NOMO-1 treated with DMSO at 0.1 percent for 48 hours (cell line): ENCODE measurements around the gene PABPC3.
A peak's percentile ranks its signal among the peaks of the same experiment; 100 is the strongest.

Source experiments
- DNase-seq: peaks from one replicate; lab custom pipeline; 2025; ENCODE audit not compliant: unreplicated experiment; lab: John Stamatoyannopoulos, UW

The PABPC3 gene

GRCh38 chr13:25095851-25096453, at the start of gene PABPC3:
PABPC3 (plus strand) TSS chr13:25096136; CDS start chr13:25096199, 63 bp downstream.
- no peak for DNase-seq

GRCh38 chr13:25046274-25046984, 49.5 kb upstream of the PABPC3 start:
- DNase-seq, result no peak

DNA sequence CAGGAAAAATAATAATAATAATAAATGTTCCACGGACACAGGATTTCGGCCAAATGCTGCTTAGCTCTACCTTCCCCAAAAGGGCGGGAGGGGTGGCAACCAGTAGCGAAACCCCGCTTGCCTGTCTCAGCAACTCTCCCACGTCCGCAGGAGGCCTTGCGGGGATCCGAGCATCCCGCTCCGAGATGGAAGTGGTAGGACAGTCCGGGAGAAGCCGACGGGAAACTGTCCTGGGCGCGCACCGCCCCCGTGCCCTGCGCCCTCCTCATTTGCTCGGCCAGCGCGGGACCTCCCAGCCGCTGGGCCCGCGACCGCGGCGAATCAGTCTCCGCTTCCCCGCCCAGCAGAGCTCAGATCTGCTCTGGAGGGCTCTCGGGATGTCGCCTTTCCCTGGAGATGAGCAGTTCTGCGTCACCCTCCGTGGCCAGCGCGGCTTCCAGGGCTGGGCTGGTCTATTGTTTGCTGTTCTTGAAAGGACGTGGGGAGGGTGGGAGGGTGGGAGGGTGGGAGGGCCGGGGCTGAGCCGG, 48.9 kb upstream of the PABPC3 start:
- DNase-seq, result no peak

DNA sequence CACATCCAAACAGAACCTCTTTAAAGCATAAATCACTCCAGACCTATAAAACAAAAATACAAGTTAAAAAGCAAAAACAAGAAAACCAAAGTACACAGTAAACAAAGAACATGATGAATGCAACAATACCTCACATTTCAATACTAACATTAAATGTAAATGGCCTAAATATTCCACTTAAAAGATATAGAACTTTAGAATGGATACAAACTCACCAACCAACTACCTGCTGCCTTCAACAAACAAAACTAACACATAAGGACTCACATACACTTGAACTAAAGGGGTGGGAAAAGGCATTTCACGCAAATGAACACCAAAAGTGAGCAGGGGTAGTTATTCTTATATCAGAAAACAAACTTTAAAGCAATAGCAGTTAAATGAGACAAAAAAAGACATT, 44.9 kb upstream of the PABPC3 start:
- DNase-seq, result no peak

- no peak for DNase-seq
These were observed 36.8 kb upstream of the PABPC3 start for GRCh38 chr13:25059166-25059565.

- DNase-seq, result no peak
These were observed 36.0 kb upstream of the PABPC3 start for GRCh38 chr13:25059958-25060357.

DNA sequence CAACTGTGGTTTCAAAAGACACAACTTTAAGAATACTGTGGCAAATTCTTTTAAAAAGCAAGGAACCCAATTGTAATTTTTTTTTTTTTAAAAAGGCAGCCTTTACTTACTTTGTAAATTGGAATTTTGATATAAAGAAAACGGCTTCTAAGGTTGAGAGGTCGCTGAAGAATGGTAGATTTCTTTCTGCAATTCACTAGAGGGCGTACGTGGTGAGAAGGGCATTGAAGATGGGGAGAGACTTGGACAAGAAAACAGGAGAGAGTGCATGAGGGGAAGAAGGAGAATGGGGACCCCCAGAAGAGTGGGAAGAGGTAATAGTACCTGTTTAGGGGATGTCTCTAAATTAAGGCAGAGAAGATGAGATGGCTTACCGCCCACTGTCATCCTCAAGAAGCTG, 33.5 kb upstream of the PABPC3 start:
- DNase-seq, result no peak

DNA sequence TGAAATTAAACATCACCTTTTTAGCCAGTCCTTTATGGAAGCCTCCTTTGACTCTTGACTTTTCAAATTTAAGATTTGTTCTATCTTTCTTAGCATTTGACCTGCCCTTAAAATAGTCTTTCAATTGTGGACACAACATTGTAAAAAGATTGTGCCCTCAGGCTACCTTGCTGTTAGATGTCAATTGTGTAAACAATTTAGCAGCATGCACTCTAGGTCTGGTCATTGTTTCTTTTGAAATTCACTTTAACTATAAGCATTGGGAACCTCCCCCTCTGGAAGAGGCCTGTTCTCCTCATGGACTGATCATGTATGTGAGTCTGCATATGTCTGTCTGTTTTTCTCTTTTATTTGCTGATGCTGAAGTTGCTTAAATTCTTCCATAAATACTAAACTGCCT, 31.5 kb upstream of the PABPC3 start:
- no peak for DNase-seq

DNA sequence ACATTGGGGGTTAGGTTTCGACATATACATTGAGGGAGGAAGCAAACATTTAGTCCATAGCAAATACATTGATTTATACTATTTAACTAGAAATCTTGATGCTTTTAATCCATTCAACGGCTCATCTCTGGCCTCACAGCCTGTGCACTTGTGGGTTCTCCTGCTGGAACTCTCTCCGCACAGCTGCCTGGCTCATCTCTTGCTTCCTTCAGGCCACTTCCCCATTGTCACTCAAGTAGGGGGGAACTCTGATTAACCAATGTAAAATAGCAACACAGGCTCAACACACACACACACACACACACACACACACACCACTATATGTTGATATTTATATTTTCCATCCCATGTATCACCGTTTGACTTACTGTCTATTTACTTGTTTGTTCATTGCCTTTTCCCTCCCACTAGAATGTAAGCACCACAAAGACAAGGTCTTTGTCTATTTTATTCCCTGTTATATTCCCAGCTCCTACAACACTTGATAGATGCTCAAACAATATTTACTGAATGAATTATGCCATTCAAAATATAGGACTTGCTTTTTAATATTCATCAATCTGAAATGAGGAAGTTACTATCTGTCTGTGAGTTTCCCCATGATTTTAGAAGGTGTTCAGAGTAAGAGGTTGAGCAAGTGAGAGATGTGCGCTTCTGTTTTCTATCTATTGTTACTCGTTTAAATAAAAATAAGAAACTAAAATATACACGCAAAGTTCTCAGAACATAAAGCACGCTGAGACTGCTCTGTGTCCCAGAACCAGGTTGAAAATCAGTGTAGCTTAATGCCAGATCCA, 29.8 kb upstream of the PABPC3 start:
- peak; percentile 14 for DNase-seq

DNA sequence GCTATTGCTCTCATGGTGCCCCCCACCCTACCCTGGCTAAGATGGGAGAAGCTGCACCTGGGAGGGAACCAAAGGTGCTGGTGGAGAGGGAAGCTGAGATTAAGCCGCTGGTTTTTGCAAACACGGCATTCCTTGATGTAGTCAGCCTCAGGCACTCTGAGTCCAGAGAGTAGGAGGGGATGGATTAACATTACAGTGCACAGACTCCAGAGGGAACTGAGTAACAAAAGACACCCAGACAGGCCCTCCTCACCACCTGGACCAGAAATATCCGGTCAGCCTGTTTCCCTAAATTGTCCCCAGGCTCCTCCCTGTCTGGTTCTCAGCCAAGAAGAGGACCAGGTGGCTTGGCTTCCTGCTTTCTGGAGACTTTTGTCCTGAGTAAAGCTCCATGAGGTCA, 28.9 kb upstream of the PABPC3 start:
- no peak for DNase-seq

- DNase-seq, result no peak
These were observed 27.1 kb upstream of the PABPC3 start for GRCh38 chr13:25068810-25069209.

- DNase-seq, result no peak
These were observed 26.7 kb upstream of the PABPC3 start for GRCh38 chr13:25069236-25069635.

DNA sequence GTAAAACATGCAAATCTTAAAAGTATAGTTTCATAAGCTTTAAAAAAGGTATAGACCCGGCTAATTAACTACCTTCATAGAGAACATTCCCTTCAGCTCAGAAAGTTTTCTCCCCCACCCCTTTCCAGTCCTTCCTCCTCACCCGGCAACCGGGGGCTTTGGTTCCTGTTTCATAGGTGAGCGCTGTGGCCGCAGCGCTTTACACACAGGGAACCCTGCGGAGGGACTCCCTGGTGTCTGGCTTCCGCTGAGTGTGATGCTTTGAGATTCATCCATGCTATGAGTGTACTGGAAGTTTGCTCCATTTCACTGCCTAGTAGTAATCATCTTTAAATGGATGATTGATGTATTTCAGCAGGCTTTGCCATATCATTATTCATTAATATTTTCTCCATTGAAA, 26.0 kb upstream of the PABPC3 start:
- no peak for DNase-seq

GRCh38 chr13:25080773-25081172, 15.2 kb upstream of the PABPC3 start:
- no peak for DNase-seq

DNA sequence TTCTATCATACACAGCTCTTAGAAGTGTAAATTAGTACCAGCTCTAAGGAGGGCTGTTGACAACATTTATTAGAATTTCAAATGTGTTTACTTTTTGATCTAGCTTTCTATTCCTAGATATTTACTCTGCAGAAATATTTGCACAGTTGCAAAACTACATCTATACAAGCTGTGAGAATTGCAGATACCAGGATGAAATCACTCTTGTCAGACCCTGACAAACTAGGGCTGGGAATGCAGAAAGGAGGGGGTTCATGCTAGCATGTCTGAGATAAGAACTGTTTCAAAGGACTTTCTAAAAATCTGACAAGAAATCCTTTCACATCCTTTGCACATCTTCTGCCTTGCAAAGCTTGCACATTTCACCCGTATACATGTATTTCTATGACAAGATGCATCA, 11.8 kb upstream of the PABPC3 start:
- DNase-seq, result no peak

GRCh38 chr13:25085125-25085742, 10.7 kb upstream of the PABPC3 start:
- DNase-seq, result no peak

- DNase-seq, result no peak
These were observed 7.2 kb upstream of the PABPC3 start for GRCh38 chr13:25088562-25089221.

DNA sequence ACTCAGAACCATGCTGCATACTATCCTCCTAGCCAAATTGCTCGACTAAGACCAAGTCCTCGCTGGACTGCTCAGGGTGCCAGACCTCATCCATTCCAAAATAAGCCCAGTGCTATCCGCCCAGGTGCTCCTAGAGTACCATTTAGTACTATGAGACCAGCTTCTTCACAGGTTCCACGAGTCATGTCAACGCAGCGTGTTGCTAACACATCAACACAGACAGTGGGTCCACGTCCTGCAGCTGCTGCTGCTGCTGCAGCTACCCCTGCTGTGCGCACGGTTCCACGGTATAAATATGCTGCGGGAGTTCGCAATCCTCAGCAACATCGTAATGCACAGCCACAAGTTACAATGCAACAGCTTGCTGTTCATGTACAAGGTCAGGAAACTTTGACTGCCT, 1.5 kb downstream of the PABPC3 start:
- DNase-seq, result no peak

- no peak for DNase-seq
These were observed 7.8 kb downstream of the PABPC3 start for GRCh38 chr13:25103711-25104110.

- no peak for DNase-seq
These were observed 13.4 kb downstream of the PABPC3 start for GRCh38 chr13:25109341-25109740.
